Nucleus accumbens (tissue), 56 donors: ENCODE results near the gene CDCA4.
"Not testable (repeated sequence)": the region's sequence is repeated elsewhere in the genome, so short reads cannot be mapped to it uniquely, and the experiment has no call there.

ENCODE experiments used
- DNase-seq, 56 donors: peaks; one replicate each; lab custom pipeline; 2025; lab: John Stamatoyannopoulos, UW

The CDCA4 gene

DNA sequence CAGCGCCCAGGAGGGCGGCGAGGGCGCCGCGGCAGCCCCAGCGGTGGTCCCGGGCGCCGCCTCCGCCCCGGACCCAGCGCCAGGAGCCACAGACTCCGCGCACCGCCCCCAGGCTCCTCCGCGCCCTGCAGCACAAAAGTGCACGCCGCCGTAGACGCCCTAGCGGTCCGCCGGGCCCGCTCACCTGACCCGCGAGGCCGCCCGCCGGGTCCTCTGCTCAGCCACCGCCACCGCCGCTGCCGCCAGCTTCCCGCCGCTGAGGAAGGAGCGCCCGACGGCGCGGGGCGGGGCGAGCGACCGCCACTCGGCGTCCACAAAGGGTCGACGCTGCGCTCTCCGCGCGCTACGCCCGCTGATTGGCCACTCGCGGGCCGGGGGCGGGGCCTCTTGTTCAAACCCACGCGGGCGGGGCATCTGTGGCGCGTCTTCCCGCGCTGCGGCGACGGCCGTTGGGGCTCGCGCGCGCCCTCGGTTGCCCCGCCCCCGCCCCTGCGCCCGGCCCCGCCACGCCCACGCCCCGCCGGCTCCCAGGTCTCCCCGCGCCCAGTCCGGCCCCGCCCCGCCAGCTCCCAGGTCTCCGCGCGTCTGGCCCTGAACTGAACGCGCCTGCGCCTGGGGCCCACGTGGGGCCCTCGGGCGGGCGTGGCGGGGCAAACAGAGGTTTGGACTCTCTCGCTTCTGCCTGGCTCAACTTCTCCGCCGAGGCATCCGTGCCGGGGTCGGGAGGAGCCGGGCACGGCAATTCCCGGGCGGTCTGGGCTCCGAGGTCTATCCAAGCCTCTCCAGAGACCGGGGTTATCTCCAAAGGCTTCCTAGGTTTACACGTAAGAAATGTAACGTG, at the start of gene CDCA4:
CDCA4 (minus strand) TSS at position 269 of the 841 bp plus-strand sequence. CDS start 9,154 bp downstream, outside the sequence.
- peak; percentile 68 to 99 (median 95) for DNase-seq

DNA sequence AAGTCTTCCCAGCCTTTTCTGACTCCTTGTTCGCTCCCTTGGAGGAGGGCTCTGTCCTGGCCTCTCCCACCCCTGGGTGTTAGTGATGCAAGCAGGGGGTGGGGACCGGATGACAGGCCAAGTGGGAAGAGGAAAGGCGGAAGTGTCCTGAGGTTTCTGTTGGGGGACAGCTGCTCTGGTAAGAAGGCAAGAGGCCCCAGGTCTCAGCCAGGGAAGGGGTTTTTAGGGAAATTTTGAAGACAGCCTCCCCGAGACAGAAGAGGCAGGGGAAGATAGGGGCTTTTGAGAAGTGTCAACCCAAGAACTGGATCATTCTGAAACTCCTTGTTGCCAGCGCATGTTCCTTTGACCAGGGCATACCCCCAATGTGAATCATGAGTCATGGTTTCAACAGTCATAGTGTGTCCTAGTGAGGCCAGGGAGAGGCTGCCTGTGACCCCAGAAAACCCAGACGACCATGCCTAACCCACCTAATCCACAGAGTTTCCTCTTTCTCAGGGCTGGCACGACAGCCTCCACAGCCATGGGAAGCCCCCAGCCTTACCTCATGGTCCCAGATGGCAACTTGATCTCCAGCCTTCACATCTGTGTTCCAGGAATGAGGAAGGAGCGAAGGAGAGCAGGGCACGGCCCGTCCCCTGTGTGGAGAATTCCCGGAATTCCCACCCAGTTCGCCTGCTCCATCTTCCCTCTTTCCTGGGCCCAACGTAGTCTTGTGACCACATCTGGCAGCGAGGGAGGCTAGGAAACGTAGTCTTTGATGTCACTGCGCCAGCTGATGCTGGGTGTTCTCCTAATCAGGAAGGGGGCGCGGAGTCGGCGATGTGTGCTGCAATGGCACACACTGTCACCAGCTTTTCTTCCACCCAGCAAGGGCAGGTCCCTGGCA, 49.2 kb upstream of the CDCA4 start:
- peak in 1 of 56 donors; percentile 31 for DNase-seq

DNA sequence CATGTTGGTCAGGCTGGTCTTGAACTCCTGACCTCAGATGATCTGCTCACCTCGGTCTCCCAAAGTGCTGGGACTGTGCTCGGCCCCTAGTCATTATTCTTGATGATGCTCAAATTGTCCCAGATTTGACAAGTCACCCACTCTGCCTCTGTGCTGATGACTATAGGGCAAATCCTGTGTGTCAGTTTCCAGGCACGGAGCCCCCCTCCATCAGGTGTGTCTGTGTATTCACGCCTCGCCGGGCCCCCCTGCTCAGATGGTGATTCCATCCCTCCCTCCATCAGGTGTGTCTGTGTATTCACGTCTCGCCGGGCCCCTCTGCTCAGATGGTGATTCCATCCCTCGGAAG, 48.6 kb upstream of the CDCA4 start:
- no peak for DNase-seq

DNA sequence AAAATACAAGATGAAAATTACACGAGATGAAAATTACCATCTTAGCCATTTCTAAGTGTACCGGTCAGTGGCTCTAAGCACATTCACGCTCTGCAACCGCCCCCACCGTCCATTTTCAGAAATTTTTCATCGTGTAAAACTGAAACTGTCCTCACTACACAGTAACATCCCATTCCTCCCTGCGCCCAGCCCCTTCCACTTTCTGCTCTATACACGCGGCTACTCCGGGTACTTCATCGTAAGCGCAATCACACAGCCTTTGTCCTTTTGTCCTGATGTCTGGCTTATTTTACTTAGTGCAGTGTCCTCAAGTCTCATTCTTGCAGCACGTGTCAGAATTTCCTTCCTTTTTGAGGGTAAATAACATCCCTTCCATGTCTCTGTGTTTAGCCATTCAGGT, 47.9 kb upstream of the CDCA4 start:
- no peak for DNase-seq

DNA sequence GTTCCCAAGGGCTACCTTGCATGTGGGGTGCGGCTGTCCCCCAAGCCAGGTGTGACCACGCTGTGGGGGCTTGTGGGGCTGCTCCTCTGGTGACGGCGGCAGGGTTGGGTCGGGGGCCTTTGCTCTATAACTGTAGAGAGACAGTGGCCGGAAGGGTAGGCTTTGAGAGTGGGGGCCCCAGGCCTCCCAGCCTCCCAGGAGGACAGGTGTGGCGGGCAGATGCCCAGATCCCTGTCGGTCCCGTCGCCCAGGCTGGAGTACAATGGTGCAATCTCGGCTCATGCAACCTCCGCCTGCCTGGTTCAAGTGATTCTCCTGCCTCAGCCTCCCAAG, 47.1 kb upstream of the CDCA4 start:
- no peak for DNase-seq

DNA sequence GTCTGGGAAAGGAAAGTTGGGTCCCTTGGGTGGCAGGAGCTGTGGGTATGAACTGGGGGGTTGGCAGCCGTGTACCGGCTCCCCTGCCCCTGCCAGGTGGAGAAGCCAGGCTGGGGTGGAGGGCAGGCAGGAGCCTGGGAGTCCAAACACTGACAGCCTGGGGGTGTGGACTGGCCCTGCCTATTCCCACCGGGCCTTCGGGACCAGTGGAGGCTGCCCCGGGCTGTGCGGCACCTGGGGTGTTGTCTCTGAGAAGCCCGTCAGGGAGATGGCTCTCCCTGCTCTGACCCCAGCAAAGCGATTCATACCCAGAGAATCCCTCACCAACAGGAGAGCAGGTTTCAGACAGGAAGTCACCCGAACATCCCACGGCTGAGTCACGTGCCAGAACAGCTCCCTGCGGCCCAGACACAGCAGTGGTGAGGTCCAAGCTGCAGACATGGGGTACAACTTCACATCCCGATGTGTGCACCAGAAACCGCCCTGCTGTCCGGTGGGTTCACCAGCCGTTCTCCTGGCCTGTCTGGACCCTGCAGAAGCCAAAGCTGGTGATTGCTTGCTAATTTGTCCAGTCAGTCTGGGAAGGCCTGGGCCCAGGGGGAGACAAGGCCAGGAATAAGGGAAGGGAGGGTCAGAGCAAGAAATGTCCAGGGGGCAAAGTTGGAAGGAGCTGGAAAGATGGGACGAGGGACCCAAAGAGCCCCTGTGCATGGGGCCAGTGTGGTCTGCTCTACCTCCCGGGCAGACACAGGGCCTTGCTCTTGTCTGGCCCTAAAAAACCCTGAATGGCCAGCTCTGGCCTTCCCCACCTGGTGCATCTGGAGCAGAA, 46.5 kb upstream of the CDCA4 start:
- no peak for DNase-seq

DNA sequence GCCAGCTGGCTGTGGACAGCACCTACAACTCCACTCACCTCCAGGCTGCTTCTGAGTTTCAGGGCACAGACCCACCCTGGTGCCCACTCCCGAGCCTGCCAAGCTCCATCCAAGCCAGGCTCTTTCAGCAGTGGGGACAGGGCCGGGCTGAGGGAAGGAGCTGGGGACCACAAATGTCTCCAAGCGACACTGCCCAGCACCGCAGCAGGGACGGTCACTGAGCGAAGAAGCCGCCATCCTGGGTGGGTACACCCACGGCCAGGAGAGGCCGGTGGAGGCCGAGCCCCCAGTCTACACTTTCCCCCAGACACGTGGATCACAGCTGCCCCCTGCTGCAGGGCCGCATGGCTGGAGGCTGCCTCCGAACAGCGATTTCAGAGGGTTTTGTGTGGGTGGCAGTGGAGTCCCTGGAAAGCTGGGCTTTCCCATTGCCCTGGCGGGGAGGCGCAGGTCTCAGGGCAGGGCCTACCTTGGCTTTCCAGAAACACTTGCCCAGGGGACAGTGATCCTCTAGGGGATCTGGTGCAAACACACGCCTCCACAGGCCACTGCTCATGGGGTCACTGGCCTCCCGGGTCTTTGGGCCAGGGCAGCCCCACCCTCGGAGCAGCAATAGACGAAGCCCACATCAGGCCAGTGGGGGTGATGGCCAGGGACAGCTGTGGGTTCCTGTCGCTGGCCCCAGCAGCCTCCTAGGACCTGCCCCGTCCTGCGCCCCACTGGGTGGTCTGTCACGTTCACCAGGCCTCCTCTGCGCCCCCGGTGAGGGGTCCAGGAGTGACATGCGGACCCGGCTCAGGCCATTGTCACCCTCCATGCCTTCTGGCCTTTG, 45.6 kb upstream of the CDCA4 start:
- DNase-seq, result no peak

DNA sequence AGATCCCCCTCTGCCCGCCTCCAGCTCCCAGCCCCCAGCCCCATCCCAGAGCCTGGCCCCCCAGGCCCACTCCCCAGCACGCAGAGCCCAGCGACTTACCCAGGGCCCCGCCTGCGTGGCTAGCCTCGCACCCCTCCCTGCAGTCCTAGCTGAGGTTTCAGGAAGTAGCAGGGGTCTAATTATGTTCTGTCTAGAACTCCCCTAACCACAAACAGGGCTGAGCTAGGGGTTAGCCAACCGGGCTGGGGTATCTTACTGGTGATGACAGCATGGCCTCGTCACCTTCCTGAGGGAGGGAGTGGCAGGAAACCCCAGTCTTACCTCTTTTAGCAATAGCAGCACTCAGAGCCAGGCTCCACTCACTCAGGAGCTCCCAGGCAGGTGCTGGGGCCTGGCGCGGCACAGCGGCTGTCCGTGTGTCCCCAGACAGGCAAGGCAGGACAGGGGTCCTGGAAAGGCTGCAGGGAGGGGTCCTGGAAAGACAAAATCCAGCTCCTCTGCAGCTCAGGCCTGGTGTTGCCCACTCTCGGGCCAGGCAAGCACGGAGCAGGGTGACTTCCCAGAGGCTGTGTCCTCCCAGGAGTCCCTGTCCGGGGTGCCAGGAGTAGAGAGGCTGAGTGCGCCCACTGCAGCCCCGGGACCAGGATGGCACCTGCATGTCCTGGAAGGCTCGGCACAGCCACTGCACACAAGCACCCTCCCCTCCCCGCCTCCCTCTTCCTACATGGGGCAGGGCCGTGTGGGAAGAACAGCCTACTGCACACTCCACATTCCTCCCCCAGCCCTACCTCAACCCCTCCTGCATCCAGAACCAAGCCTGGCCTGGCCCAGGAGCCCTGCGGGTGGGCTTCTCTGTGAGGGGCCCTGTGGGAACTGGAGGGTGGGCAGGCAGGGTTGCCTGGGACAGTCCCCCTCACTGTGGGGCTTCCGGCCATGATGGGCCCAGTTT, 44.7 kb upstream of the CDCA4 start, which contains the start of gene GPR132:
GPR132 (minus strand) TSS at position 151 of the 949 bp plus-strand sequence. CDS start 10,010 bp downstream, outside the sequence.
- DNase-seq, result peak in 5 of 56 donors; percentile 18 to 44 (median 27)

DNA sequence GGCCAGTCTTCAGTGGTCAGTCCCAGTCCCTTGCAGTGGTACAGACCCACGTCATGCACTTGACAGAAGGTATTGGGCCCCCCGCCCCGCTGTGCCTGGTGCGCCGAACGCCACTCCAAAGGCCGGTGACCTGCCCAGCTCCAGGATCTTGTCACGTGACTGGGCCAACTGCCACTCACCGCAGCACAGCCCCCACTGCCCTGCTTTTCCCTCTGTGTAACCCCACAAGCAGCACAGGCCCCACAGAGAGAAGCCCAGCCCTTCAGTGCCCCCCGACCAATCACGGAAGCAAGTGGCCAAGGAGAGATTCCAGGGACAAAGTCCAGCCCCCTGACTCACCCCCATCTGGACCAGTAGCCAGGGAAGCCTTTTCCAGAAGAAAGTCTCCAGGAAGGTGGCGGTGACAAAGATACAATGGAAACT, 43.8 kb upstream of the CDCA4 start:
- DNase-seq, result peak in 2 of 56 donors; percentile 20 to 33

DNA sequence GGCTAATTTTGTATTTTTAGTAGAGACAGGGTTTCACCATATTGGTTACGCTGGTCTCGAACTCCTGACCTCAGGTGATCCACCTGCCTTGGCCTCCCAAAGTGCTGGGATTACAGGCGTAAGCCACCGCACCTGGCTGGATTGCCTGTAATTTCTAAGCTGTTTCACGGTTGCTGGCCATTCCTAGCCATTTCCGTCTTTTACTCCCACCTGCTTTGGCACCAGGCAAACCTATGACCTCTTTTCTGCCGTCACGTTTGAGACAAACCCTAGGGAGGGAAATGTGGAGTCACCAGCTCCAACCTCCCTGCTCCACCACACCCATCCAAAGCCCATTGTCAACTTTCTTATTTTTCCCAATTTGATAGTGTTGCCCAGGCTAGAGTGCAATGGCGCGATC, 43.1 kb upstream of the CDCA4 start:
- DNase-seq, result no peak

DNA sequence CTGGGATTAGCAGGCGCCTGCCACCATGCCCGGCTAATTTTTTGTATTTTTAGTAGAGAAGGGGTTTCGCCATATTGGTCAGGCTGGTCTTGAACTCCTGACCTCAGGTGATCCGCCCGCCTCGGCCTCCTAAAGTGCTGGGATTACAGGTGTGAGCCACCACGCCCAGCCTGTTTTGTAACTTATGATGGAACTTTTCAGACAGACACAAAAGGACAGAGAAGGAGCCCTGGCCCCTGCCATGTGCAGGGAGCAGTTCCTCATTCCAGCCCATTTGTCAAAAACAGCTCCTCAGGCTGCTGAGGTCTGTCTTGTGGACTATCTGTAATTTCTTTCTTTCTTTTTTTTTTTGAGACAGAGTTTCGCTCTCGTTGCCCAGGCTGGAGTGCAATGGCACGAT, 42.6 kb upstream of the CDCA4 start:
- not testable (repeated sequence) for DNase-seq

DNA sequence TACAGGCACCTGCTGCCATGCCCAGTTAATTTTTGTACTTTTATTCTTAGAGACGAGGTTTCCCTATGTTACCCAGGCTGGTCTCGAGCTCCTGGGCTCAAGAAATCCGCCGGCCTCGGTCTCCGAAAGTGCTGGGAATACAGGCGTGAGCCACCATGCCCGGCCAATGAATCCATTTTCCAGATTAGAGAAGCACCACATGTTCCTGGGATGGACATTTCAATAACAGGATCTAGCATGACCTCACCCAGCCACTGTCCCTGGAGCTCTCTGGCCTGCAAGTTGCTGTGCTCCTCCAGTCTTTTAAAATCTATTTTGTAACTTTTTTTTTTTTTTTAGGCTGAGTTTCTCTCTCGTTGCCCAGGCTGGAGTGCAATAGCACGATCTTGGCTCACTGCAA, 42.2 kb upstream of the CDCA4 start:
- no peak for DNase-seq

DNA sequence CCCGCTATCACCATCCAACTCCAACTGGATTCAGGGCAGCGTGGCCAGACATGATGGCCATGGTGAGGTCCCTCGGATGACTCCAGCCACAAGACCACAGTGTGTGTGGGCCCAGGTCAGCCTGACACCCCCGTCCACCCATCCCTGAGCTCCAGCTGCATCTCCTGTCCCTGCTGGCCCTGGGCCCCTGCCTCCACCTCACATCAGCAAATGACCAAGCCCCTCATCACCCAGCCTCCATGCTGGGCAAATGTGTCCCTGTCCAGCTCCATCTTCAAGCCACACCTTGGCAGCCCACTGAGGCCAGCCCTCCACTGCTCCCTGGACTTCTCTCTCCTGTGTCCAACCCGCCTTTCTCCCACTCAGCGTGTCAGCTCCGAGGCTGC, 41.2 kb upstream of the CDCA4 start:
- DNase-seq, result no peak

DNA sequence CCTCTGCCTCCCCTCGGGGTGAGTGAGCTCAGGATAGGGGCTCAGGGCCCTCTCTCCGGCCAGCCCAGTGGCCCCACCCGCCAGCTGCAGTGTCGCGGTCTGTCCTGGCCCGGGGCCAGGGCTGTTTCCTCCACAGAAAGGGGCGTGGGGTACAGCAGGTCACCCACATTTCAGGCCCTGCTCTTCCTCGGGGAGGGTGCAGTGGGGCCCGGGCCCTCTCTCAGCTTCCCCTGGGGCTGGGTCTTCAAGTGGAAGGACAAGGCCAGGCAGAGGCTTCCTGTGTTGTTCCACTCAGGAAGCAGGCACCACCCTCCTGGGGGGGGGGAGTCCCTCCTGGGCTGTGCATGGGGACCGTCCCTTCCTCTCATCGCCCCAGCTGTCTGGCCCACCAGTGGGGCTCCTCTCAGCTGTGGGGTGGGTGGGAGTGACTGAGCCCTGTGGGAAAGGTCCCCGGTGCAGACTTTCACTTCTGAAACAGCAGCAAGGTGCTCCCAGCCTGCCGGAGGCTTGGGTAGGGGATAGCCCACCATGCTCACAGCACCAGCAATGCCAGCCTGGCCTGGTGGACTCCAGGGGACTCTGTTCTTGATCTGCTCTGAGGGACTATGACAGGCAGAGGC, 40.7 kb upstream of the CDCA4 start:
- peak in 1 of 56 donors; percentile 27 for DNase-seq

DNA sequence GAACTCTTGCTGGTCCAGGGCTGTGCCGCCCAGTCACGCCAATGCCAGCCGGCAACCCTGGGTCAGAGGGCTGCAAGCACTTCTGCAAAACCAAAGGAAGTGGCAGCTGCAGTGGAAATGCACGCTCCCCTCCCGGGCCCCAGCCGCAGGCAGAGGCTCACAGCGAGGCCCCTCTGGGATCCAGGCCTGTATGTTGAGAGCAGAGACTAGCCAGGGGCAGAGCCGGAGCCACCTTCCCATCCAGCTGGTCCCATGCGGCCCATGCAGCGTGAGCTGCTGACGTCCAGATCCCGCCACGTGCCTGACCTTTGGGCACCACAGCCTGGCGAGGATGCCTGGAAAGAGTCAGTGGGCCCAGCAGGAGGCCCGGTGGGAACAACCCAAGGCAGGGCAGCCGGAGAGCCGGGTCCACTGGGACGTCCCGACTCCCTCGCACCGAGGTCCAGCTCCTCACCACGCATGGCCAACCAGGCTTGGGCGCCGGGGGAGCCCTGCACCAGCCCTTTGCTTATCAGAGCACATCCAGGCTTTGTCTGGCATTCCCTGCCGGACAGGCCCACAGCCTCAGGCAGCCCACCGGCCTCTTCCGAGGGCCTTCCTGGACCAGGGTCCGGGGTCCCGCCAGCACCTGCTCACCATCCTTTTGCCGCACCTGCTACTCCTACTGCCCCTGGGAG, 40.0 kb upstream of the CDCA4 start:
- DNase-seq, result peak in 2 of 56 donors; percentile 26 to 33

DNA sequence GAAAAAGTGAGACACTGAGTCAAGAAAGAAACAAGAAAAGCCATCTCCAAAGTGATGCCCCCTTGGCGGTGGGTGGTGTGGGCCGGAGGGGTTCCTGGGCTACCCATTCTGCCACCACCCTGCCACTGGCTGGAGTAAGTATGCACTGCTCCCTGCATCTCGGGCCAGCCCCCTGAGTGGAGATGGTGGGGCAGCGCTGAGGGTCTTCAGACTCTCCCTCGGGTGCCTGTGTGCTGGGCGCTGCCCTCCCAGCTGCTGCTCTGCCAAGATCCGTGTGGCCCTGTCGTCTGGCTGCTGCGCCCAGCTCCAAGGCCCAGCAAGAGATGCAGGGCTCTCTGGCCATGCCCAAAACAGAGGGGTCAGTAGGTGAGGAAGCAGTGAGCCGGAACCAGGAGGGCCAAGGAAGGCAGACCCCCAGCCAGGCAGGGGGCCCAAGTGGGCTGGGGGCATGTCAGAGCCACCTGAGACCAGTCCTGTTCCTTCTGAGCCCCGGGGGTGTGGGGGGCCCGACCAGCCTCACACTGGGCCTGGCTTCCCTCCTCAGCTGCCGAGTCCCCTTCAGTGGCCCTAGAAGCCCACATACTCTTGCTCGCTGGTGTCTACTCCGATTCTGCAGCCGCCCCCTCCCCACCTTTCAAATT, 39.2 kb upstream of the CDCA4 start:
- no peak for DNase-seq
